IMR-90 (cell line): ENCODE results near the gene GOLGA8S. TPM values are rescaled to one million over a fixed set of nuclear protein-coding genes. Genes with fewer than 3 reads are reported as not detected.

Experiments
- ATAC-seq: fragments of 200-7000 bp; cut with Tn5 transposase; 2 replicates; pipeline ENCODE4 v1.9.1; 2020; ENCODE audit warnings: low read depth, mild to moderate bottlenecking, moderate library complexity
- BruUV-seq: library from RNA; stranded (reverse); fragments of 400-500 nt; replicated peaks from 2 replicates; lab custom pipeline; 2021; lab: Mats Ljungman, UMichigan
- CTCF ChIA-PET: fragments of 300-600 bp; formaldehyde crosslinking; extraction: SDS; loops from one replicate; lab custom pipeline; 2021; ENCODE audit warnings: antibody characterized with exemption; lab: Yijun Ruan, JAX
- POLR2A ChIA-PET: fragments of 300-600 bp; sonication (Branson Sonifier 250); formaldehyde crosslinking; loops from one replicate; lab custom pipeline; 2022; ENCODE audit warnings: antibody characterized with exemption; ENCODE audit not compliant: unreplicated experiment; lab: Charles Lee
- DNase-seq: peaks from one replicate; pipeline ENCODE4 v3.0.0; 2013
- H2AFZ ChIP-seq: replicated peaks from 2 replicates; pipeline ENCODE3; 2013; ENCODE audit warnings: low read length, mild to moderate bottlenecking; ENCODE audit not compliant: poor library complexity
- H2AK5ac ChIP-seq: 2 replicates; pipeline ENCODE4 v1.6.1; 2013; ENCODE audit warnings: low read depth, low read length, inconsistent platforms
- H2AK9ac ChIP-seq: replicated peaks from 2 replicates; pipeline ENCODE3; 2013; ENCODE audit warnings: mild to moderate bottlenecking, low read depth, low read length, moderate library complexity; ENCODE audit not compliant: poor library complexity
- H2BK120ac ChIP-seq: 2 replicates; pipeline ENCODE4 v1.6.1; 2013; ENCODE audit warnings: low read depth, low read length, inconsistent platforms
- H2BK15ac ChIP-seq: 3 replicates; pipeline ENCODE4 v1.6.1; 2013; ENCODE audit warnings: low read depth, low read length, inconsistent platforms
- H2BK20ac ChIP-seq: 2 replicates; pipeline ENCODE4 v1.6.1; 2013; ENCODE audit warnings: low read depth, mild to moderate bottlenecking, inconsistent platforms, low read length, moderate library complexity
- H2BK5ac ChIP-seq: 2 replicates; pipeline ENCODE4 v1.6.1; 2013; ENCODE audit warnings: mild to moderate bottlenecking, low read depth, low read length, inconsistent platforms; ENCODE audit not compliant: poor library complexity, severe bottlenecking
- H3K14ac ChIP-seq: replicated peaks from 2 replicates; pipeline ENCODE4 v1.6.1; 2013; ENCODE audit warnings: low read depth, low read length, inconsistent platforms
- H3K18ac ChIP-seq: 2 replicates; pipeline ENCODE4 v1.6.1; 2013; ENCODE audit warnings: low read depth, low read length, control low read depth
- H3K23ac ChIP-seq: 2 replicates; pipeline ENCODE4 v1.6.1; 2013; ENCODE audit warnings: low read depth, low read length, inconsistent platforms
- H3K27ac ChIP-seq: 2 replicates; pipeline ENCODE4 v1.5.1; 2013; ENCODE audit warnings: mild to moderate bottlenecking, control low read depth, low read length; ENCODE audit not compliant: insufficient read depth
- H3K27me3 ChIP-seq: 2 replicates; pipeline ENCODE4 v1.6.1; 2013; ENCODE audit warnings: low read length; ENCODE audit not compliant: control insufficient read depth, insufficient read depth
- H3K36me3 ChIP-seq: 2 replicates; pipeline ENCODE4 v1.6.1; 2013; ENCODE audit warnings: low read length, mixed read lengths; ENCODE audit not compliant: control insufficient read depth, insufficient read depth
- H3K4ac ChIP-seq: 2 replicates; pipeline ENCODE4 v1.6.1; 2013; ENCODE audit warnings: low read depth, low read length, inconsistent platforms
- H3K4me1 ChIP-seq: 2 replicates; pipeline ENCODE4 v1.6.1; 2013; ENCODE audit warnings: low read length, mixed read lengths; ENCODE audit not compliant: control insufficient read depth, insufficient read depth
- H3K4me2 ChIP-seq: 2 replicates; pipeline ENCODE4 v1.6.1; 2013; ENCODE audit warnings: low read depth, mild to moderate bottlenecking, control low read depth, low read length, moderate library complexity
- H3K4me3 ChIP-seq: 2 replicates; pipeline ENCODE4 v1.5.1; 2013; ENCODE audit warnings: low read depth, mild to moderate bottlenecking, control low read depth, low read length, moderate library complexity; ENCODE audit not compliant: insufficient read depth
- H3K56ac ChIP-seq: 2 replicates; pipeline ENCODE4 v1.6.1; 2013; ENCODE audit warnings: low read length, inconsistent platforms; ENCODE audit not compliant: insufficient read depth; ENCODE audit errors: extremely low read depth
- H3K79me1 ChIP-seq, 2 experiments: 2 replicates each; pipeline ENCODE4 v1.6.1; 2013; ENCODE audit warnings: low read length in 2 of 2, inconsistent platforms in 1 of 2, low read depth in 1 of 2
- H3K9ac ChIP-seq: 2 replicates; pipeline ENCODE4 v1.6.1; 2013; ENCODE audit warnings: low read depth, low read length, control low read depth
- H3K9me1 ChIP-seq: 2 replicates; pipeline ENCODE4 v1.6.1; 2013; ENCODE audit warnings: low read length, inconsistent platforms; ENCODE audit not compliant: insufficient read depth
- H3K9me3 ChIP-seq: 2 replicates; pipeline ENCODE4 v1.6.1; 2013; ENCODE audit warnings: low read length; ENCODE audit not compliant: control insufficient read depth, insufficient read depth
- H4K20me1 ChIP-seq: 2 replicates; pipeline ENCODE4 v1.6.1; 2013; ENCODE audit warnings: low read length, inconsistent platforms; ENCODE audit not compliant: insufficient read depth
- H4K5ac ChIP-seq: 2 replicates; pipeline ENCODE4 v1.6.1; 2013; ENCODE audit warnings: mild to moderate bottlenecking, low read depth, low read length, control low read depth
- H4K8ac ChIP-seq, 2 experiments: 2 replicates each; pipeline ENCODE4 v1.6.1; 2013; ENCODE audit warnings: low read depth in 2 of 2, low read length in 2 of 2, control low read depth in 1 of 2, inconsistent platforms in 1 of 2
- H4K91ac ChIP-seq: 2 replicates; pipeline ENCODE4 v1.6.1; 2013; ENCODE audit warnings: low read depth, low read length, inconsistent platforms; ENCODE audit not compliant: insufficient read depth
- BHLHE40 ChIP-seq: fragments of 150-350 bp; IDR thresholded peaks from 2 replicates; pipeline ENCODE4 v1.6.1; 2016; ENCODE audit warnings: mild to moderate bottlenecking, low read depth, low read length
- CHD1 ChIP-seq: IDR thresholded peaks from 2 replicates; pipeline ENCODE4 v1.6.1; 2012; ENCODE audit warnings: low read depth, low read length, improper control_type of control experiment
- CTCF ChIP-seq: conservative IDR thresholded peaks from 2 replicates; pipeline ENCODE4 v1.5.1; 2012; ENCODE audit warnings: mild to moderate bottlenecking, low read depth, low read length, improper control_type of control experiment
- FOS ChIP-seq: fragments of 150-350 bp; IDR thresholded peaks from 2 replicates; pipeline ENCODE4 v1.6.1; 2016; ENCODE audit warnings: low read depth, low read length
- MAFK ChIP-seq: IDR thresholded peaks from 2 replicates; pipeline ENCODE4 v1.6.1; 2012; ENCODE audit warnings: low read depth, low read length, improper control_type of control experiment
- MAZ ChIP-seq: IDR thresholded peaks from 2 replicates; pipeline ENCODE4 v1.6.1; 2012; ENCODE audit warnings: low read depth, mild to moderate bottlenecking, low read length, improper control_type of control experiment, moderate library complexity, borderline replicate concordance
- NFE2L2 ChIP-seq: fragments of 150-350 bp; IDR thresholded peaks from 2 replicates; pipeline ENCODE4 v1.6.1; 2016; ENCODE audit warnings: low read depth, mild to moderate bottlenecking, low read length
- POLR2A ChIP-seq: IDR thresholded peaks from 2 replicates; pipeline ENCODE4 v1.6.1; 2012; ENCODE audit warnings: mild to moderate bottlenecking, low read depth, low read length
- RFX5 ChIP-seq: IDR thresholded peaks from 2 replicates; pipeline ENCODE4 v1.8.0; 2012; ENCODE audit warnings: low read depth, mild to moderate bottlenecking, low read length, moderate library complexity
- dilution Hi-C: fragments of 300-500 bp; cut with HindIII; formaldehyde crosslinking; loops from one replicate; pipeline ENCODE4 v1.14.3; 2018; ENCODE audit warnings: low sequenced_read_pairs; ENCODE audit not compliant: unreplicated experiment
- in situ Hi-C: fragments of 300-500 bp; cut with MboI; formaldehyde crosslinking; loops from 3 replicates; pipeline ENCODE4 v1.14.3; 2019; ENCODE audit warnings: low sequenced_read_pairs, inconsistent platforms, mixed read lengths
- intact Hi-C: fragments of 100-400 bp; cut with micrococcal nuclease; formaldehyde crosslinking; loops from 2 replicates; pipeline ENCODE4 v1.10.0; 2022
- polyA plus RNA-seq, 3 experiments: library from polyadenylated mRNA; depleted of rRNA; stranded (reverse); fragments of >200 nt; gene quantifications; 2 replicates each; pipeline ENCODE4 v1.2.3, GENCODE V29; 2012; ENCODE audit warnings: low replicate concordance in 1 of 3
- total RNA-seq: library from RNA; depleted of rRNA; stranded (reverse); fragments of >200 nt; gene quantifications from 2 replicates; pipeline ENCODE4 v1.2.3, GENCODE V29; 2012

Gene GOLGA8S
- total and polyA plus RNA-seq, 2 of the 4 experiments (the other 2 are of a cell fraction): under 0.01 to 0.03 TPM

DNA sequence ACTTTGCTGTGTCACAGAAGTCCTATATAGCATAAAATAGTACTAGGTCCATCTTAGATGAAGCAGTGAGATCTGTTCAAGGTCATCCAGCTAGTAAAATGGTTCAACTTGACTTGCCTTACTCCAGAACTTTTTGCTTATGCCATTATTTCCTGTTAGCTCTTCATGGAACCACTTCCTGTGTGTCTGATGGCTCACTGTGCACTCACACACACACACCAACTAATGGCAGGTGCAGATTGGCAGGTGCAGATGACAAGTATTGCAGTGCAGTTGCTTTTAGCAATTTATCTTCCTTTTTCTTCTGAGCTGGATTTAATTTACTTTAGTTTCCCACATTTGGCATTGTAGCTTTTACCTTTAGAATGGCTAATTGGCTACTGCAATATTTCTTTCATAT is 29.8 kb downstream of the GOLGA8S start:
- H3K9me3 ChIP-seq: no peaks in the 10 kb centered on the region
- H4K91ac ChIP-seq: no peak overlapping the region
- in situ Hi-C loops: no loop called here
- H3K4me3 ChIP-seq: no peak overlapping the region
- no peak overlapping the region for H3K9ac ChIP-seq
- dilution Hi-C loops: no loop called here
- H4K8ac ChIP-seq: no peak overlapping the region
- no peak for DNase-seq
- H3K79me1 ChIP-seq: no peaks in the 10 kb centered on the region
- no peaks in the 10 kb centered on the region for H4K20me1 ChIP-seq
- no peak overlapping the region for H2BK20ac ChIP-seq
- no peaks in the 10 kb centered on the region for H3K36me3 ChIP-seq
- POLR2A ChIA-PET: no interaction called here
- no peak overlapping the region for H3K4me2 ChIP-seq
- H2AFZ ChIP-seq: no peak overlapping the region
- H3K18ac ChIP-seq: no peak overlapping the region
- intact Hi-C loops: no loop called here
- no peak overlapping the region for H4K5ac ChIP-seq
- H3K23ac ChIP-seq: no peak overlapping the region
- no peak overlapping the region for H2AK9ac ChIP-seq
- no TSS peak for BruUV-seq
- no peak overlapping the region for H2BK120ac ChIP-seq
- no peaks in the 10 kb centered on the region for H3K27me3 ChIP-seq
- H3K4ac ChIP-seq: no peak overlapping the region
- TF ChIP-seq RFX5 (no peak), POLR2A (no peak), NFE2L2 (no peak), CHD1 (no peak), FOS (no peak), MAFK (no peak), BHLHE40 (no peak), MAZ (no peak), CTCF (no peak)
- H2AK5ac ChIP-seq: no peak overlapping the region
- CTCF ChIA-PET: no interaction called here
- no peaks in the 10 kb centered on the region for H3K9me1 ChIP-seq
- H2BK15ac ChIP-seq: no peak overlapping the region
- H3K4me1 ChIP-seq: no peaks in the 10 kb centered on the region
- no peak overlapping the region for H3K14ac ChIP-seq
- H2BK5ac ChIP-seq: no peak overlapping the region
- no peak overlapping the region for H3K56ac ChIP-seq
- ATAC-seq: no peak
- H3K27ac ChIP-seq: no peak overlapping the region
